Activated naive CD4-positive, alpha-beta T cell treated with anti-CD3 and anti-CD28 coated beads, Interleukin-2, amount 50 U/mL, for 72 hours (primary cell): ENCODE measurements around the gene DLX4. TPM values are rescaled to one million over a fixed set of nuclear protein-coding genes. Genes with fewer than 3 reads are reported as not detected.

Source experiments
- ATAC-seq, 2 donors: fragments of 150-1000 bp; cut with Tn5 transposase; 2 replicates each; pipeline ENCODE4 v1.10.0; 2021; ENCODE audit warnings: mild to moderate bottlenecking in 2 of 2, moderate library complexity in 2 of 2
- DNase-seq, 2 donors: peaks; one replicate each; pipeline ENCODE4 v3.0.0; 2021 to 2022; ENCODE audit warnings: low spot score in 2 of 2
- H3K27ac Mint-ChIP-seq, 2 donors: one replicate each; pipeline ENCODE4 v1.8.0; 2022; ENCODE audit warnings: mild to moderate bottlenecking in 2 of 2, mixed read lengths in 2 of 2
- H3K36me3 Mint-ChIP-seq, 2 donors: one replicate each; pipeline ENCODE4 v1.8.0; 2022; ENCODE audit warnings: mixed read lengths in 2 of 2
- H3K9me3 Mint-ChIP-seq, 2 donors: one replicate each; pipeline ENCODE4 v1.8.0; 2022; ENCODE audit warnings: mixed read lengths in 2 of 2
- total RNA-seq, 2 donors: library from RNA; stranded (reverse); gene quantifications; one replicate each; pipeline ENCODE4 v1.2.3, GENCODE V29; 2022

DLX4 gene
- under 1 TPM; 0.27 to 0.56 TPM for total RNA-seq

- Mint-ChIP-seq H3K9me3 (peaks cover 0 to 4% of the 10 kb centered on the region in 2 donors), H3K36me3 (peaks cover 3 to 10% of the 10 kb centered on the region in 2 donors), H3K27ac (no peak within 1 kb of the TSS)
- ATAC-seq, result peak in 1 of 2 donors; percentile 12
- no peak for DNase-seq
These were observed at the start of gene DLX4 for GRCh38 chr17:49969134-49969759. TSS of gene DLX4 (plus strand) at chr17:49969190. CDS start at chr17:49969469, 279 bp downstream.

GRCh38 chr17:49920030-49920769, 48.8 kb upstream of the DLX4 start:
- no peak for DNase-seq
- H3K27ac Mint-ChIP-seq, result no peak overlapping the region
- H3K36me3 Mint-ChIP-seq, result no peaks in the 10 kb centered on the region
- no peaks in the 10 kb centered on the region for H3K9me3 Mint-ChIP-seq
- no peak for ATAC-seq

GRCh38 chr17:49922095-49922494, 46.9 kb upstream of the DLX4 start:
- no peak for ATAC-seq

GRCh38 chr17:49924116-49924515, 44.9 kb upstream of the DLX4 start:
- no peaks in the 10 kb centered on the region for H3K36me3 Mint-ChIP-seq
- no peak for ATAC-seq
- no peak for DNase-seq
- no peaks in the 10 kb centered on the region for H3K9me3 Mint-ChIP-seq
- H3K27ac Mint-ChIP-seq, result no peak overlapping the region

More at GRCh38 chr17:49922095-49922494, 46.9 kb upstream of the DLX4 start:
- Mint-ChIP-seq H3K27ac (no peak overlapping the region), H3K9me3 (no peaks in the 10 kb centered on the region), H3K36me3 (no peaks in the 10 kb centered on the region)
- DNase-seq, result no peak

- Mint-ChIP-seq H3K9me3 (no peaks in the 10 kb centered on the region), H3K36me3 (no peaks in the 10 kb centered on the region), H3K27ac (no peak overlapping the region)
- DNase-seq (no peak), ATAC-seq (no peak)
These were observed 44.4 kb upstream of the DLX4 start for GRCh38 chr17:49924589-49924988.

GRCh38 chr17:49925921-49926320, 43.1 kb upstream of the DLX4 start:
- Mint-ChIP-seq H3K36me3 (no peaks in the 10 kb centered on the region), H3K27ac (no peak overlapping the region), H3K9me3 (no peaks in the 10 kb centered on the region)
- ATAC-seq (no peak), DNase-seq (no peak)

GRCh38 chr17:49926886-49927285, 42.1 kb upstream of the DLX4 start:
- H3K9me3 Mint-ChIP-seq, result no peaks in the 10 kb centered on the region
- ATAC-seq (no peak), DNase-seq (no peak)
- H3K27ac Mint-ChIP-seq, result no peak overlapping the region
- H3K36me3 Mint-ChIP-seq, result no peaks in the 10 kb centered on the region

- H3K36me3 Mint-ChIP-seq, result no peaks in the 10 kb centered on the region
These were observed 40.7 kb upstream of the DLX4 start for GRCh38 chr17:49928126-49928800.

GRCh38 chr17:49928837-49929475, 40.0 kb upstream of the DLX4 start:
- ATAC-seq, result no peak
- Mint-ChIP-seq H3K9me3 (no peaks in the 10 kb centered on the region), H3K27ac (no peak overlapping the region), H3K36me3 (no peaks in the 10 kb centered on the region)
- DNase-seq, result no peak

More at GRCh38 chr17:49928126-49928800, 40.7 kb upstream of the DLX4 start:
- Mint-ChIP-seq H3K9me3 (no peaks in the 10 kb centered on the region), H3K27ac (no peak overlapping the region)
- DNase-seq, result no peak
- ATAC-seq, result no peak

- Mint-ChIP-seq H3K9me3 (no peaks in the 10 kb centered on the region), H3K27ac (no peak overlapping the region), H3K36me3 (no peaks in the 10 kb centered on the region)
- no peak for ATAC-seq
- no peak for DNase-seq
These were observed 38.1 kb upstream of the DLX4 start for GRCh38 chr17:49930880-49931279.

- no peak for ATAC-seq
- Mint-ChIP-seq H3K27ac (no peak overlapping the region), H3K36me3 (no peaks in the 10 kb centered on the region), H3K9me3 (no peaks in the 10 kb centered on the region)
- DNase-seq, result no peak
These were observed 37.4 kb upstream of the DLX4 start for GRCh38 chr17:49931416-49932137.

GRCh38 chr17:49932138-49932723, 36.8 kb upstream of the DLX4 start:
- Mint-ChIP-seq H3K27ac (no peak overlapping the region), H3K9me3 (no peaks in the 10 kb centered on the region), H3K36me3 (no peaks in the 10 kb centered on the region)
- DNase-seq, result no peak
- ATAC-seq, result no peak

GRCh38 chr17:49932901-49933300, 36.1 kb upstream of the DLX4 start:
- DNase-seq (no peak), ATAC-seq (no peak)
- Mint-ChIP-seq H3K27ac (no peak overlapping the region), H3K36me3 (no peaks in the 10 kb centered on the region), H3K9me3 (no peaks in the 10 kb centered on the region)

- no peak for DNase-seq
- Mint-ChIP-seq H3K9me3 (no peaks in the 10 kb centered on the region), H3K27ac (no peak overlapping the region), H3K36me3 (no peaks in the 10 kb centered on the region)
- ATAC-seq, result no peak
These were observed 33.3 kb upstream of the DLX4 start for GRCh38 chr17:49935526-49936210.

GRCh38 chr17:49936386-49936785, 32.6 kb upstream of the DLX4 start:
- ATAC-seq (no peak), DNase-seq (no peak)
- no peak overlapping the region for H3K27ac Mint-ChIP-seq
- no peaks in the 10 kb centered on the region for H3K9me3 Mint-ChIP-seq
- no peaks in the 10 kb centered on the region for H3K36me3 Mint-ChIP-seq

GRCh38 chr17:49939318-49939717, 29.7 kb upstream of the DLX4 start:
- no peaks in the 10 kb centered on the region for H3K36me3 Mint-ChIP-seq
- no peaks in the 10 kb centered on the region for H3K9me3 Mint-ChIP-seq
- no peak overlapping the region for H3K27ac Mint-ChIP-seq
- ATAC-seq (no peak), DNase-seq (no peak)
